Ishikawa (cell line): Measurements from ENCODE around the gene CRTAC1.

ENCODE experiments used
- CEBPB ChIP-seq: IDR thresholded peaks from 2 replicates; pipeline ENCODE4 v1.6.1; 2012
- CREB1 ChIP-seq: IDR thresholded peaks from 2 replicates; pipeline ENCODE4 v1.6.1; 2012; ENCODE audit warnings: low read depth
- EGR1 ChIP-seq: IDR thresholded peaks from 2 replicates; pipeline ENCODE4 v1.6.1; 2012
- EP300 ChIP-seq: IDR thresholded peaks from 2 replicates; pipeline ENCODE4 v1.6.1; 2012; ENCODE audit warnings: borderline replicate concordance
- FOXM1 ChIP-seq: IDR thresholded peaks from 2 replicates; pipeline ENCODE4 v1.6.1; 2012; ENCODE audit warnings: low read depth, borderline replicate concordance
- MAX ChIP-seq: IDR thresholded peaks from 2 replicates; pipeline ENCODE4 v1.6.1; 2012
- NFIC ChIP-seq: IDR thresholded peaks from 2 replicates; pipeline ENCODE4 v1.6.1; 2012
- RAD21 ChIP-seq: IDR thresholded peaks from 2 replicates; pipeline ENCODE4 v1.6.1; 2012; ENCODE audit warnings: low read depth
- REST ChIP-seq: IDR thresholded peaks from 2 replicates; pipeline ENCODE4 v1.6.1; 2012; ENCODE audit warnings: low read depth, mild to moderate bottlenecking
- TAF1 ChIP-seq: IDR thresholded peaks from 2 replicates; pipeline ENCODE4 v1.6.1; 2012; ENCODE audit warnings: low read depth, mild to moderate bottlenecking
- TCF12 ChIP-seq: IDR thresholded peaks from 2 replicates; pipeline ENCODE4 v1.6.1; 2012; ENCODE audit warnings: low read depth
- TEAD4 ChIP-seq: IDR thresholded peaks from 2 replicates; pipeline ENCODE4 v1.6.1; 2012
- USF1 ChIP-seq: IDR thresholded peaks from 2 replicates; pipeline ENCODE4 v1.6.1; 2012
- YY1 ChIP-seq: IDR thresholded peaks from 2 replicates; pipeline ENCODE4 v1.6.1; 2012; ENCODE audit warnings: low read depth
- ZBTB7A ChIP-seq: IDR thresholded peaks from 2 replicates; pipeline ENCODE4 v1.6.1; 2012; ENCODE audit warnings: low read depth

CRTAC1 gene

GRCh38 chr10:97999923-98000248 lies 30.5 kb downstream of the CRTAC1 start:
- no peak for TF ChIP-seq REST
- no peak for TF ChIP-seq MAX
- no peak for TF ChIP-seq CEBPB
- no peak for TF ChIP-seq NFIC
- no peak for TF ChIP-seq TAF1
- no peak for TF ChIP-seq FOXM1
- TF ChIP-seq USF1 = no peak
- TF ChIP-seq TEAD4 = no peak
- no peak for TF ChIP-seq EP300
- TF ChIP-seq TCF12 = no peak
- TF ChIP-seq YY1 = no peak
- TF ChIP-seq ZBTB7A = no peak
- no peak for TF ChIP-seq EGR1
- no peak for TF ChIP-seq CREB1
- no peak for TF ChIP-seq RAD21

GRCh38 chr10:97999066-97999922 lies 31.1 kb downstream of the CRTAC1 start:
- TF ChIP-seq REST (peak; percentile 75), EP300 (no peak)

- TF ChIP-seq REST = peak; percentile 96
- 0 out of 2 replicates have a peak, but pooled peaks have one; percentile 44 for TF ChIP-seq YY1
- no peak for TF ChIP-seq USF1
- 0 out of 2 replicates have a peak, but pooled peaks have one; percentile 25 for TF ChIP-seq CEBPB
Observed at GRCh38 chr10:97991871-97992270, 38.5 kb downstream of the CRTAC1 start.

GRCh38 chr10:97981816-97982215 lies 48.6 kb downstream of the CRTAC1 start:
- no peak for TF ChIP-seq EGR1
- TF ChIP-seq EP300 = no peak
- no peak for TF ChIP-seq CREB1
- TF ChIP-seq TCF12 = no peak
- TF ChIP-seq CEBPB = no peak
- TF ChIP-seq MAX = no peak
- TF ChIP-seq TEAD4 = no peak
- no peak for TF ChIP-seq ZBTB7A
- TF ChIP-seq YY1 = no peak
- no peak for TF ChIP-seq REST
- TF ChIP-seq TAF1 = no peak
- no peak for TF ChIP-seq FOXM1
